ENCODE data around the gene MGP. TPM values are rescaled to one million over a fixed set of nuclear protein-coding genes. Genes with fewer than 3 reads are reported as not detected.
A peak's percentile ranks its signal among the peaks of the same experiment; 100 is the strongest.

Gene MGP
- total RNA-seq, 1 donor from 2014 or later: 677 TPM

- intact Hi-C loops (cut with DNase I): loop anchor here (5.0 kb wide), 1 partner anchor 47 kb away; no protein-coding TSS in a partner anchor
- DNase-seq (ENCODE audit: low spot score): no peak
Observed at GRCh38 chr12:14904854-14905253, 19.2 kb upstream of the MGP start.

GRCh38 chr12:14903386-14904098 is 17.9 kb upstream of the MGP start:
- intact Hi-C loops (cut with DNase I): loop anchor here (5.0 kb wide), 1 partner anchor 49 kb away; no protein-coding TSS in a partner anchor
- DNase-seq (ENCODE audit: low spot score): no peak

- intact Hi-C loops (cut with DNase I): loop anchor here (5.0 kb wide), 1 partner anchor 50 kb away; no protein-coding TSS in a partner anchor
- no peak for DNase-seq (ENCODE audit: low spot score)
Observed at GRCh38 chr12:14902465-14902864, 16.8 kb upstream of the MGP start.

GRCh38 chr12:14901228-14901562 is 15.5 kb upstream of the MGP start:
- intact Hi-C loops (cut with DNase I): loop anchor here (5.0 kb wide), 1 partner anchor 51 kb away; no protein-coding TSS in a partner anchor
- no peak for DNase-seq (ENCODE audit: low spot score)

- no peak for DNase-seq (ENCODE audit: low spot score)
- intact Hi-C loops (cut with DNase I): loop anchor here (5.0 kb wide), 1 partner anchor 52 kb away; no protein-coding TSS in a partner anchor
Observed at GRCh38 chr12:14900521-14901227, 15.0 kb upstream of the MGP start.

DNA sequence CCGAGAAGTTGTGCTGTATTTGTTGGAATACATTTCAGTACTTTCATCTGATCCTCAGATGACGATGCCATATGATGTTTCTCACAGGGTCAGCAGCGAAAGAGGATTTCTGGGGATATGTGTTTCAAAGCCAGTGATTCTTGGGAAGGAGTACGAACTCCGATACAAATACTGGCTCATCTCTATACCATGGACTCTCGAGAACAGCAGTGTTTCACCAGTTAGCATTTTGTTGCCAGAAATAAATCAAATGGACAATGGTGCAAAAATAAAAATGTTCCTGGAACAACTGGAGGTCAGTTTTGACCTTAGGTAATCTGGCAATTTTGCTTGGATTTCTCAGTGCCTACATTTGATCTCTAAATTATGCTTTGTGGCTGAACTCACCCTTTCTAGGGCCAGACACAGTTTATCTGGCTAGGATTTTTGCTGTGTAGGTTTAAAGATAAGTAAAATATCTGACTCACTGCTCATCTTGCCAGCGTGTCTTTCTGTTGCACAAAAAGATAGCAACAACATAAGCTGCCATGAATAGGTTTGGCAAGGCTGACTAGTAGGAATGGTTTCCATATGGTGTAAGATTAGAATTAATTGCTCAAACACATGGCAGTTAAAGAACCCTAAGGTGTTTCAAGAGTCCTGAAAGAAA is 11.0 kb upstream of the MGP start:
- no peak for DNase-seq (ENCODE audit: low spot score)
- intact Hi-C loops (cut with DNase I): loop anchor here (10.0 kb wide), 1 partner anchor 122 kb away; a partner anchor contains a TSS

GRCh38 chr12:14893506-14894250 is 8.0 kb upstream of the MGP start:
- intact Hi-C loops (cut with DNase I): loop anchor here (10.0 kb wide), 1 partner anchor 119 kb away; a partner anchor contains a TSS
- no peak for DNase-seq (ENCODE audit: low spot score)

GRCh38 chr12:14892726-14893505 is 7.3 kb upstream of the MGP start:
- DNase-seq (ENCODE audit: low spot score): no peak
- intact Hi-C loops (cut with DNase I): loop anchor here (10.0 kb wide), 1 partner anchor 118 kb away; a partner anchor contains a TSS

DNA sequence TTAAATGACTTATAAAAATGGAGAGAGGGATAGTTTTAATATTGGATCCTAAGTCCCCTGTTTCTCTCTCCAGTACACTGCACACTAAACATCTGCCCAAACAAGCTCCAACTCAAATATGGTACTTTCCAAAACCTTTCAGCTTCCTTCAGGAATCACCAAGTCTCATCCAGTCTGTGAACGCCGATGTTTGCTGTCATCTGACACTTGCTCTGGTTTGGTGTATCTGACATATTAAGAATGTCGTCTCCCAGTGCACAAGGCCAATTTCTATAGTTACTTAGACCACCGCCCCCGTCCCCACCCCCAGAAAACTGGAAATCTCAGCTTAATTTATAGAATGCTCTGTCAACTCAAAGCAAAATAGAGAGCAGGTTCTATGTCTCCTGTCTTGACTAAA is 5.0 kb upstream of the MGP start:
- DNase-seq (ENCODE audit: low spot score): no peak
- intact Hi-C loops (cut with DNase I): loop anchor here (2.0 to 10.0 kb wide), 2 partner anchors 40 to 116 kb away; a partner anchor contains a TSS

DNA sequence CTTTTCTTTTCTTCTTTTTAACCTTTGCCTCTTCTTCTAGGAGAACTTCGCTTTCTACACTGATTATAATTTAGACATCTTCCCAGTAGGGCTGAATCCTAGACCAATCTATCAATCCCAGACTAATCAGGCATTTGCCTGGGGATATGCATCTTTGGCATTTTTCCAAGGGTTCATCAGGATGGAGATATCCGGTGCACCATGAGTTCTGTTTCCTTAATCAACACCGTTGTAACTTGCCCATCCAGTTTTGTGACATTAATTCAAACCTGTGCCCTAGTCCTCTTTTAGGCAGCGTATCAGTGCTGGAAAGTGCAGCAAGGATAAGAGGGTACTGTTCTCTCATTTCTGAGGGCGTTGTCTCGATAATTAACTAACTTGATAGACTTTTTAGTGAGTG is 617 bp upstream of the MGP start:
- no peak for DNase-seq (ENCODE audit: low spot score)
- intact Hi-C loops (cut with DNase I): loop anchor here (5.0 kb wide), 1 partner anchor 71 kb away; no protein-coding TSS in a partner anchor

GRCh38 chr12:14884458-14884878 is 1.2 kb downstream of the MGP start:
- DNase-seq (ENCODE audit: low spot score): peak; percentile 84

GRCh38 chr12:14883686-14884085 is 2.0 kb downstream of the MGP start:
- intact Hi-C loops (cut with DNase I): no loop called here

More at GRCh38 chr12:14884458-14884878, 1.2 kb downstream of the MGP start:
- intact Hi-C loops (cut with DNase I): no loop called here

GRCh38 chr12:14880890-14881453 is 4.7 kb downstream of the MGP start:
- DNase-seq (ENCODE audit: low spot score): no peak
- intact Hi-C loops (cut with DNase I): no loop called here

More at GRCh38 chr12:14883686-14884085, 2.0 kb downstream of the MGP start:
- DNase-seq (ENCODE audit: low spot score): no peak

DNA sequence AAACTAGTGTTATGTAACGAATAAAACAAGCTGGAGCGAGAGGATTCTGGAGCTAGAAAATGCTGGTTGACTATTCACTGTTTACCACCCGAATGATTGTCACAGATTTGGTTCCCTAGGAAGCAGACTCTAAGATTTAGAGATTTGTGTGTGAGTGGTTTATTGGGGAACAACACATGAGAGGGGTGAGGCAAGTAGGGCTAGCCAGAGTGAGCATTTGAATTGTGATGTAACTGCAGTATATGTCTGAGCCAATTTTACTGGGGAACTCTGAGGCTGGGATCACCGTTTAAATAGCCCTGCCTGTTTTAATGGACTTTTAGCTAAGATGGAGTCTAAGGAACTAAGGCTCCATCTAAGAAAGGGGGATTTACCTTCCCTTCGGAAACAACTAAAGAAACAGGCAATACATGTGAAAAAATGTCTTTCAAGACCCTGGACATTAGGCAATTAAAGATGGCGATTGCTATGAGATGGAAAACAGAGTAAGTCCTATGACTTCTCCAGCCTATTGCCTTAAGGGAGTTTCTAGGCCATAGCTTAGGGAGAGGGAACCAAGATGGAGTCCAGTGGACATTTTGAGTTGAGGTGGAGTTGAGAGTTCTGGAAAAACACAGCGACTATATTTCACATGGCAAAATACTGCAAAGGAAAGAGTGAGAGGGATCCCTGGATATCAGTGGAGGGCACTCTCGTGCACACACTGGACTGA is 6.3 kb downstream of the MGP start:
- intact Hi-C loops (cut with DNase I): no loop called here
- no peak for DNase-seq (ENCODE audit: low spot score)

GRCh38 chr12:14878488-14878887 is 7.2 kb downstream of the MGP start:
- DNase-seq (ENCODE audit: low spot score): no peak
- intact Hi-C loops (cut with DNase I): no loop called here

DNA sequence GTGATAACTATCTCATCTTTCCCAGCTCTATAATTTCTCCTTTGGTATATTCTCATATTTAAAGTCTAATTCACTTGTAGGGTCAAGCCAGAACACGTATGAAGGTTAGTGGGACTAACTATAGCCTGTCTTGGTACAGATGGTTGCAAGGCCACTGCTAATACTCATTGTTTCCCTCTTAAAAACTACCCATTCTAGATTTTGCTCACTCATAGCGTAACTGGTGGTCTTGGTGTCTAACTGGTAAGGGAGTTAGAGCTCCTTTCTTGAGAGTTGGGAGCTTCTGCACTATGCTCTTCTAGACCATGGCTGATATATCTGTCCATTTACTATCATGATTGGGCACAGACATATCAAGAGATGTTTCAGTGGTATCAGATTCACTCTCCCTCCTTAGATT is 8.8 kb downstream of the MGP start:
- intact Hi-C loops (cut with DNase I): no loop called here
- DNase-seq (ENCODE audit: low spot score): no peak

DNA sequence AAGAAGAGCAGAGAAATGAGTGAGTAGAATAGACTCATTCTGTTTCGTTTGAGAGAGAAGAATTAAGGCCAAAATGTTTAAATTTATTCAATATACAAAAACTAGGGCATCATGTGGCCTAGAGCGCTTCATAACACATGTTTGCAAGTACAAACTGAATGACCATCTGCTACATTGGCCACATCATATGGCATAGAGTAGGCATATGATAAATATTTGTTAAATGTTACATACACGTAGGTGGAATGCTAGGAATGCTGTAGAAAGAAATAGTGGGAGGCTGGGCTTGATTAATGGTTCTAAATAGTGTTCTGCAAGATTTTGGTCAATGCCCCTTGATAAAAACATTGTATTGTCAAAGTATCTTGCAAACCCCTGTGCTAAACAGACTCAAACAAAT is 10.8 kb downstream of the MGP start:
- DNase-seq (ENCODE audit: low spot score): no peak
- intact Hi-C loops (cut with DNase I): no loop called here

Data from cardiac septum (tissue), 1 donor.